IPS-18a (cell line): ENCODE measurements around the gene DDIT3.

ENCODE experiments used
- H3K27ac ChIP-seq: one replicate; pipeline ENCODE4 v1.5.1; 2013; ENCODE audit warnings: low read length
- H3K27me3 ChIP-seq: one replicate; pipeline ENCODE4 v1.6.1; 2013; ENCODE audit warnings: mild to moderate bottlenecking, low read length; ENCODE audit not compliant: control insufficient read depth, insufficient read depth
- H3K36me3 ChIP-seq: one replicate; pipeline ENCODE4 v1.6.1; 2013; ENCODE audit warnings: low read depth, low read length; ENCODE audit not compliant: control insufficient read depth
- H3K4me1 ChIP-seq: one replicate; pipeline ENCODE4 v1.6.1; 2013; ENCODE audit warnings: low read depth, low read length; ENCODE audit not compliant: control insufficient read depth
- H3K4me3 ChIP-seq: one replicate; pipeline ENCODE4 v1.5.1; 2013; ENCODE audit warnings: low read length
- H3K9ac ChIP-seq: one replicate; pipeline ENCODE4 v1.6.1; 2013; ENCODE audit warnings: mild to moderate bottlenecking, low read length, moderate library complexity
- H3K9me3 ChIP-seq: one replicate; pipeline ENCODE4 v1.6.1; 2013; ENCODE audit warnings: low read depth, low read length; ENCODE audit not compliant: control insufficient read depth

DDIT3 gene

DNA sequence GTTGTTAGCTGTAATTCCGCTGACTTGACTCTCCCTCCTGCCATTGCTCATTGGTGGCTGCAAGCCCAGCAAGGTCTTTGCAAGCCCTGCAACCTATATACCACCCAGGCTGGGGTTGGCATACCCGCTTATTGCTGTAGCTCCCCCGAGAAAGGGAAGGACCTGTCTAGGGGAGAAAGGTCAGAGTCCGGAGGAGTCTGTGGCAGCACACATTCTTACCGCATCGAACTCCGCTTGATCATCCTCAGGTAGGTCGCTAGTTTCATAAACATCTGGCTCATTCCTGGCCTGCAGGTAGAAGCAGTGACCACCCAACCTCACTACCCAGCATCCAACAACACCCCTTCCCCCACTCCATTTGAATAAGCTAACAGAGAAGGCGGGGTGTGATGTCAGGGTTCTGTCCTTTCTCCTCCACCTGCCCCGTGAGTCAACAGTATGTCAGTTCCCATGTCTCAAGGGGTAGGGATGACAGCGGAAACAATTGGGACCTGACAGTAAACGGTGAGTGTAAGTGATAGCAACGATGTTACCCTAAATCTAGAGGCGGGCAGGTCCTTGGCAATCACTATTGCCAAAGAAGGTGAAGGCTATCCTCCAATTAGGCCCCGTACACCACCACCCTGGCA is 25.6 kb upstream of the DDIT3 start:
- peaks cover 20% of the 10 kb centered on the region for H3K4me1 ChIP-seq
- no peak overlapping the region for H3K27ac ChIP-seq
- peak overlapping the region; percentile 86 for H3K4me3 ChIP-seq
- H3K9ac ChIP-seq, result peak overlapping the region; percentile 93
- no peaks in the 10 kb centered on the region for H3K9me3 ChIP-seq
- peaks cover 8% of the 10 kb centered on the region for H3K36me3 ChIP-seq
- H3K27me3 ChIP-seq, result peaks cover 21% of the 10 kb centered on the region

DNA sequence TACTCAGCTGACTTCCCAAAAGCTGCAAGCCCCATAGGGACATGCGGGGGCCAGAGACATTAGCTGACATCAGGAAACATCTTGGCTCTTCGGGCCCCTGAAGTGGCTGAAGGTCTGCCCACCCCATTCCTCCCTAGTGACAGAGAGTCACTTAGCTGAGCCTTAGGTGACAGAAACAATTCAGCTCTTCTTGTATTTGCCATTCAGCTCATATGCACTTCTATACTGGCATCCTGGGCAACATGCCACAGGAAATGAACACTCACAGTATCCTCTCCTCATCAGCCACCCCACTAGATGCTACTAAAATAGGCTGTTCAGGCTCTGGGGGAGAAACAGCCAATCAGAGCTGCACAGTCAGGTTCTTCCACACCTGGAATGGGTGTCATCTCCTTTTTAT is 23.3 kb upstream of the DDIT3 start:
- H3K4me1 ChIP-seq, result peaks cover 10% of the 10 kb centered on the region
- H3K36me3 ChIP-seq, result peaks cover 8% of the 10 kb centered on the region
- H3K9me3 ChIP-seq, result no peaks in the 10 kb centered on the region
- no peak overlapping the region for H3K27ac ChIP-seq
- no peak overlapping the region for H3K4me3 ChIP-seq
- peaks cover 11% of the 10 kb centered on the region for H3K27me3 ChIP-seq
- H3K9ac ChIP-seq, result no peak overlapping the region

DNA sequence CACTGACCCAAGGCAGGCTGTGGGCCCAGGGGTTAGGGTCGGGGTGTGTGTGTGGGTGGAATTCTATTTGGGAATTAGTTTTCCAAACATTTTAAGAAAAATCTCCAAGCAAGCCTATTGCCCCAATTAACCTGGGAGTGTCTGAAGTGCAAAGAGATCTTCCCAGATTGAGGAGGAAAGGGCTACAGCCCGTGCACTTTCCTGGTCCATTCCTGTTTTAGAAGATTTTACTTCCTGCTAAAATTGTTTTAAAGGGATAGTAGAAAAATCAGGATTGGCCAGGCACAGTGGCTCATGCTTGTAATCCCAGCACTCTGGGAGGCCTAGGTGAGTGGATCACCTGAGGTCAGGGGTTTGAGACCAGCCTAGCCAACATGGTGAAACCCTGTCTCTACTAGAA is 21.4 kb upstream of the DDIT3 start:
- no peaks in the 10 kb centered on the region for H3K9me3 ChIP-seq
- no peak overlapping the region for H3K9ac ChIP-seq
- H3K27ac ChIP-seq, result no peak overlapping the region
- no peak overlapping the region for H3K4me3 ChIP-seq
- H3K36me3 ChIP-seq, result peaks cover 8% of the 10 kb centered on the region
- peaks cover 7% of the 10 kb centered on the region for H3K4me1 ChIP-seq
- no peaks in the 10 kb centered on the region for H3K27me3 ChIP-seq

- H3K27me3 ChIP-seq, result no peaks in the 10 kb centered on the region
- H3K9ac ChIP-seq, result no peak overlapping the region
- H3K36me3 ChIP-seq, result peaks cover 8% of the 10 kb centered on the region
- H3K9me3 ChIP-seq, result no peaks in the 10 kb centered on the region
- no peak overlapping the region for H3K27ac ChIP-seq
- peaks cover 3% of the 10 kb centered on the region for H3K4me1 ChIP-seq
- no peak overlapping the region for H3K4me3 ChIP-seq
These were observed 20.7 kb upstream of the DDIT3 start for GRCh38 chr12:57541001-57541400.

- H3K4me3 ChIP-seq, result no peak overlapping the region
- no peak overlapping the region for H3K9ac ChIP-seq
- H3K36me3 ChIP-seq, result peaks cover 16% of the 10 kb centered on the region
- H3K4me1 ChIP-seq, result no peaks in the 10 kb centered on the region
- H3K9me3 ChIP-seq, result no peaks in the 10 kb centered on the region
- H3K27ac ChIP-seq, result no peak overlapping the region
- H3K27me3 ChIP-seq, result no peaks in the 10 kb centered on the region
These were observed 18.9 kb upstream of the DDIT3 start for GRCh38 chr12:57539134-57539768.

DNA sequence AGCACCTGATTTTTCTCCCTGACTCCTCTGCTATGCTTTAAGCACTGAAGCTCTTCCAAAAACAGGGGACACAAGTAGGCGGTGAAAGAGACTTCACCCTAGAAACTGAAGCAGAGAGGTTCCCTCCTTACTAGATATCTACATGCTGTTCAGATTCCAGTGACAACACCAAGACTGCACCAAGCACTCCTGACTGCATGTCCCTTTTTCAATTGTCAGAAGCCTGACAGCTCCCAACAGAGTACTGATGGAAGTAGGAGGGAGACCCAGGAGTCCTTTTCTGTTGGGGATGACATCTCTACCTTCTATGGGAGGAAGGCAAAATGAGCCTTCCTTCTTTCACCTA is 16.3 kb upstream of the DDIT3 start:
- peaks cover 38% of the 10 kb centered on the region for H3K36me3 ChIP-seq
- no peak overlapping the region for H3K27ac ChIP-seq
- no peaks in the 10 kb centered on the region for H3K9me3 ChIP-seq
- no peak overlapping the region for H3K9ac ChIP-seq
- H3K4me3 ChIP-seq, result no peak overlapping the region
- no peaks in the 10 kb centered on the region for H3K4me1 ChIP-seq
- no peaks in the 10 kb centered on the region for H3K27me3 ChIP-seq

DNA sequence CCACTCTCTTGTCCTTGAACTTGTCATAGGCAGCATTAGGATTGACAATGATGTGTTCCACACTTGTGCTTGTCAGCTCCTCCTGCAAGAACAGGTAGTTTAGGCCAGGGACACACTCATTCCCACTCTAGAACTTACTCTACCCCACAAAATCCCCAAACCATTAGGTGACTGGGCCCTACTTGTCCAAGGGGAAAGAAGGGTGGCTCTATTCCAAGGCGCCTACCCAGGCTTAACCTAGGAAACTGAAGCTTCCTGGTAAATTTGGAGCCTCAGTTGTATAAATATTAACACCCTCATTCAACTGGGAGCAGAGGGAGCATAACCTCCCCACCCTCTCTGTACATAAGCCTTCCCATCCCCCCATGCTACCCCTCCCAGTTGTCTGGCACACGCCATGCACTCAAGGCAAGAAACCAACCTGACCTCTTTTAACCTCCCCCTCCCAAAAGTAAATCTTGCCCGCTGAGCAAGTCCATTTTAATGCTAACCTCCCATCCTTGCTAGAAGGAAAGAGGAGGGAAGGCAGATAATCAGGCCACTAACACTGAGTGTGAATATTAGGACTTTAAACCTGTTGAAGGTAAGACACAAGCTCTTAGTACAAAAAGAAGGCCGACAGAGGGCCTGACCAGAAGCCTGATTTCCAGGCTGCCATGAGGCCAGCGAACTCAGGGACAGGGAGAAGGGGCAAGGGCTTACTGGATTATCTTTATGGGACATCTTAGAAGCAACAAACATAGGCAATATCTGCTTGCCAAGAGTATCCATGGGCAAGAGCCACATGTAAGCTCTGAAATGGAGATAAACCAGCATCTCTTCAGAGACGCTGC is 15.7 kb upstream of the DDIT3 start:
- H3K27me3 ChIP-seq, result no peaks in the 10 kb centered on the region
- H3K9ac ChIP-seq, result no peak overlapping the region
- H3K9me3 ChIP-seq, result no peaks in the 10 kb centered on the region
- H3K27ac ChIP-seq, result no peak overlapping the region
- H3K4me1 ChIP-seq, result no peaks in the 10 kb centered on the region
- peaks cover 40% of the 10 kb centered on the region for H3K36me3 ChIP-seq
- no peak overlapping the region for H3K4me3 ChIP-seq

- H3K27ac ChIP-seq, result no peak overlapping the region
- H3K9me3 ChIP-seq, result no peaks in the 10 kb centered on the region
- no peak overlapping the region for H3K9ac ChIP-seq
- no peak overlapping the region for H3K4me3 ChIP-seq
- H3K36me3 ChIP-seq, result peaks cover 49% of the 10 kb centered on the region
- no peaks in the 10 kb centered on the region for H3K4me1 ChIP-seq
- H3K27me3 ChIP-seq, result no peaks in the 10 kb centered on the region
These were observed 14.8 kb upstream of the DDIT3 start for GRCh38 chr12:57534991-57535543.

GRCh38 chr12:57534250-57534649 is 13.9 kb upstream of the DDIT3 start:
- Histone ChIP-seq H3K9ac (no peak overlapping the region), H3K36me3 (peaks cover 56% of the 10 kb centered on the region), H3K27ac (no peak overlapping the region), H3K4me3 (no peak overlapping the region), H3K27me3 (no peaks in the 10 kb centered on the region), H3K9me3 (no peaks in the 10 kb centered on the region), H3K4me1 (no peaks in the 10 kb centered on the region)

- peaks cover 65% of the 10 kb centered on the region for H3K36me3 ChIP-seq
- H3K27ac ChIP-seq, result no peak overlapping the region
- H3K4me1 ChIP-seq, result no peaks in the 10 kb centered on the region
- no peaks in the 10 kb centered on the region for H3K27me3 ChIP-seq
- H3K9ac ChIP-seq, result no peak overlapping the region
- H3K9me3 ChIP-seq, result no peaks in the 10 kb centered on the region
- no peak overlapping the region for H3K4me3 ChIP-seq
These were observed 12.8 kb upstream of the DDIT3 start for GRCh38 chr12:57533108-57533507.

DNA sequence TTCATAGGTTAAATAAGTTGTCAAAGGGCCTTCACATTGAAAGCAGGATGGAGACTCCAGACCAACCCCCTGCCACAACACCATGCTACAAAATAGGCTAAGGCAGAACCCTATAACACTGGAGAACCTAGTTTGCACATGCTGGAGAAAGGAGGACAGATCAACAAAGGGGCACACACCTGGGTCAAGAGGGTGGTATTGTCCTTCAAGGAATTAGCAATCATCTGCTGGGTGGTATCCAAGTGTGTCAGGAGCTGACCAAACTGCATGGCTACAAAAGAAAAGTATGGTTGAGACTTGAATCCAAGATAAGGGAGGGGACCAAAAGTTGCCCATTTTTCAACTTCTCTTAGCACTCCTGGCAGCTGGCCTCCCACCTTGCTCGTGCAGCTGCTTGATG is 11.5 kb upstream of the DDIT3 start:
- Histone ChIP-seq H3K4me3 (no peak overlapping the region), H3K9ac (no peak overlapping the region), H3K36me3 (peaks cover 69% of the 10 kb centered on the region)

More for the DNA sequence above, 11.5 kb upstream of the DDIT3 start:
- Histone ChIP-seq H3K27me3 (no peaks in the 10 kb centered on the region), H3K27ac (no peak overlapping the region), H3K9me3 (no peaks in the 10 kb centered on the region), H3K4me1 (no peaks in the 10 kb centered on the region)
